HG02678 (cell line): ENCODE data around the gene CNOT6.

ENCODE experiments used
- ATAC-seq: cut with Tn5 transposase; IDR thresholded peaks from one replicate; pipeline ENCODE4 v1.9.1; 2021; ENCODE audit warnings: mild to moderate bottlenecking, moderate library complexity; ENCODE audit not compliant: unreplicated experiment

CNOT6 gene

DNA sequence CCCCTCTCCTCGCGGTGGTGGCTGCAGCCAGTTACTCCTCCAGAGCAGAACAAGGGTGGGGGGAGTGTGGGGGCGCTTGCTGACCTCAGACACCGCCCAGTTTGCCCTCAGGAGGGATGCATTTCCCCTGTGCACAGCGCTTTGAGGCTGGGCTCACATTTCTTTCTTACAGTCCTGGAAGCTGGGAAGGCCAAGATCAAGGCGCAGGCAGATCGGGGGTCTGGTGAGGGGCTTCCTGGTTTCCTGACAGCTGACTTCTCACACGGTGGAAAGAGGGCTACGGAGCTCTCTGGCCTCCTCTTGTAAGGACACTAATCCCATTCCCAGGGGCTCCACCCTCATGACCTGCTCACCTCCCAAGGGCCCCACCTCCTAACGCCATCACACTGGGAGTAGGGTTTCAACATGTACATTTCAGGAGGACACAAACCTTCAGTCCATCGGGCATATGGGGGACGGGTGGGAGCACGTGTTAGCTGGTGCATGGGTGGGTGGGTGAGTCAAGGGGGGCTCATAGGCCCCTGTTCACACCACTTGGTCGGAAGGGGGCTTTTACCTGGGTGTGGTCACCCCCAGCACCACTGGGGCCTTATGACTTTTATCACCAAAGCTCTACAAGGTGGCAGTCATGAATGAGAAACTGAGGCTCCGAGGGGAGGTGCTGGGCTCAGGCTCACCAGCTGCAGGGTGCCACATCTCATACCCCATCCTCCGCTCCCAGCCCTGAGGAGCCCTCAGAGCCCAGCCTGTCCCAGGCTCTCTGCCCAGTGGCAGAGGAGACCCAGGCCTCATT, 104.8 kb downstream of the CNOT6 start:
- ATAC-seq = no peak

DNA sequence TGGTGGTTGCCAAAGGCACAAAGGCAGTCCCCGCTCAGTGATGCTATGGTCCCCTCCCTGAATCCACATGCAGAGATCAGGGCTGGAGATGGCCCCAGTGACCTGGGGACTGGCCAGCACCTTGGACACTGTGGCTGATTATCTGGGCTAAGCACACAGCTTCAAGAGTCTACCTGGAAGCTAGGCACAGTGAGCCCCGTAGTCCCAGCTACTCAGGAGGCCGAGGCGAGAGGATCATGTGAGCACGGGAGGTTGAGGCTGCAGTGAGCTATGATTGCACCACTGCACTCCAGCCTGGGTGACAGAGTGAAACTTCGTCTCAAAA, 105.4 kb downstream of the CNOT6 start:
- ATAC-seq = no peak

DNA sequence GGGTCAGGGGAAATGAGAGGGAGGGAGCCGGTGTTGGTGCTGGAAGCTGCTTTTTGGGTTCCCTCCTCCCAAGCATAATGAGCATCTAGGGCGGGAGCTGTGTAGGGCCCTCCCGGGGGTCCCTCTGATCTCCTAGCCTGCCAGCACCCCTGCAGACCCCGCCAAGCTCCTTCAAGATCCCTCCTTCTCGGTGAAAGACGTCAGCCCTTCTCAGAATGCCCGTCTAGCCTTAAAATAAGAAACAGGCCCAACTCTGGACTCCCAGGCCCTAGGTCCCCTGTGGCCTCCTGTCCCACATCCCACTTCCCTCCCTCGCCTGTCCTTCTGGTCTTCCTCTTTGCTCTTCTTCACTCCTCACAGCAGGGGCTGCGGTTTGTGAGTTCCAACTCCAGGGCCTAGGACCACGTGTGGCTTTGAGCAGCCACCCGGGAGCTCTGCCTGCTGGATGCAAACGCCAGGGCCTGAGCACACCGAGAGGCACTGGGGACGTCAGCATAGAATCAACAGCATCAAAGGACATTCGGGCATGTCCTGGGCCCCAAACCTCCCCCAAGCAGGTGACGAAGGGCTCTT, 105.9 kb downstream of the CNOT6 start:
- no peak for ATAC-seq

DNA sequence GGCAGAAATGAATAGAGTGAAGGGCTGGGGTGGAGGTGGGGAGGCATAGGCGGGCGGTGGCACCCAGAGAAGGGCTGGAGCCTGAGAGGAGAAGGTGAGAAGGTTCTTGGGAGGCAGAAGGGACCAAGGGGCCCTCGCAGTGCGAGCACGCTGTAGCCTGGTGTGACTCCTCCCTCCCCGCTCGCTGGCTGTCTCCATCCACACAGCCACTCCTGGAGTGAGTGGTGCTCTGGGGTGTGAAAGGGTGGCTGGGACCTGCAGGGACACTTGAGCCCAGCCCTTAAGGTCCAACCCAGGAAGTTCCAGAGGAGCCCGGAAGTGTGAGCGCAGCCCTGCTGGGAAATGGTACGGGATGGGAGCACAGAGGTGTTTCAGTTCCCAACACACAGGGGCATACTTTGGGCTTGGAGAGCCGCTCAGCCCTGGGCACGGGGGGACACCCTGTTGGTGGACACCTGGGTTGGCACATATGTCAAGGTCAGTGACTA, 106.4 kb downstream of the CNOT6 start:
- ATAC-seq = no peak

DNA sequence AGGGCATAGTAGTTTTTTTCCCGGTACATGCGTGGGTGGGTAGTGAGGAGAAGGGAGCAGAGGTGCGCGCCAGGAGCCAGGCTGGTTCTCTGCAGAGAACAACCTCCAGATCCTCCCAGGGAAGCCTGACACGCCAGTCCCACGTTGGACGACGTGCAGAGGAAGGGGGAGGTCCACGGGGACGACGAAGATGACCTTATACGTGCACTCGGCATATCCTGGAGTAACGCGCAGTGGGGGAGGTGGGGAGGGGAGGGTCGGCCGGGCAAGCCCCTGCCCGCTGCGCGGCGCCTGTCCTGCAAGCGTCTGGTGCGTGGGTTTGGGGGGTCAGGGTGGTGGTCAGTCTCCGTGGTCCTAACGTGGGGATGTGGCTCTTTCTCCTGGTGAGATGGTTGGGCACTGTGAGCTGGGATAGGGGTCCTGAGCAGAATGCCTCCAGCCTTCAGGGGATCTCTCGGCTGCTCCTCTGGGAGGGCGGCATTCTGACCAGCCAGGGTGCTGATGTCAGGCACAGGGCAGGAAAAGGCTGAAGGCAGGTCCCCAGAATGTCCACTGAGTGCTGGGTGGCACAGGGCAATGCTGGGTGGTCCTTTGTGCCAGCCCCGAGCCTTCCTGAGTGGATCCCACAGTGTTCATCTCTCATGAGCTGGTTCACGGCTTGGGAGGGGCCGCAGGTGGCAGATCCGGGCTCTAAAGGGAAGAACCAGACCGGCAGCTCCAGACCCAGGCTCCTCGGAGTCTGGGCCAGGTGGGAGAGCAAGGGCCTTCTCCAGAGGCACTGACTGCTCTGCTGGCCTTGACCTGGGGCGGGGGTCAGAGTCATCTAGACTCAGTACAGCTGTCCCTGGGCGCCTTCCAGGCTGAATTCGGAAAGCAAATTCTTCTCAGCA, 107.7 kb downstream of the CNOT6 start:
- ATAC-seq = no peak

DNA sequence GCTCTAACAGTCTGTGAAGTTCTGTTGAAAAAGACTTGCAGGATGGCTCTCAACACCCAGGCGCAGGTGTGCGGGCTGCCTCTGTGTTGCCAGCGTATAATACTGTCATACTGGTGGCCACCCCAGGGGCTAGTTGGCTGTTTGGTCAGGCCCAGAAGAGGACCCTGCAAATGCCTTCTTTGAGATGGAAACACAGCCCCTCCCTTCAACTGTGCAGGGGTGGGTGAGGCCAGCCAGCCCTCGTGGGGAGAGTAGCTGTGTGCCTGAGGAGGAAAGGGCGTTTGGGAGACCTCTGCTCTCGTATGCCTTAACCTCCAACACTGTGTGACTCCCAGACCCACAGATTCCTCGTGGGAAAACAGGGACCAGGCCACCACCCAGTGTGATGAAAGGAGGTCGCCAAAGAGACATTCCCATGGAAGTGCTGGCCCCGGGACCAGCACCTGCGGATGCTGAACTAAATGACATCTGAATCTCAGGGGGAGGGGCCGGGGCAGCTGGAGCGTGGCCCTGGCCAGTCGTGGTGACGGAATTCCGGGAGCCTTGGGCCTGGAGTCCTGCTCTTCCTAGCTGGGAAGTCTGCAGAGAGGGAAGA, 108.4 kb downstream of the CNOT6 start:
- no peak for ATAC-seq

DNA sequence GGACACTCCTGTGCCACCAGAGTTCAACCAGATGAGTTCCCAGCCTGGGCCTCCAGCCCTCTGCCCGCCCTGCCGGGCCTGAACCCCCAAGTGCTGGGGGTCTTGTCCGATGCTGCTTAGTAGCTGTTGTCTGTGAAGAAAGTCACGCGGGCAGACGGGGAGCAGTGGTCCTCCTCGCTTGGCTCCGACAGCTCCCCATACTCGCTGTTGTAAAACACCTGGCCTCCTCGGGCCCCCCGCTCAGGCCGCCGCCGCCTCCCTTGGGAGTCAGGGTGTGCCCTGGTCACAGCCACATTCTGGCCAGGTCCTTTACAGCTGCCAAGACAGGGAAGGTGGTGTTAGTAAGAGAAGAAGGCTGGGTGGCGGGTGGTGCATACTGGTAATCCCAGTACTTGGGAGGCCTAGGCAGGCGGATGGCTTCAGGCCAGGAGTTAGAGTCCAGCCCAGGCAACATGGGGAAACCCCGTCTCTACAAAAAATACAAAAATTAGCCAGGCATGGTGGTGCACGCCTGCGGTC, 109.0 kb downstream of the CNOT6 start:
- no peak for ATAC-seq

DNA sequence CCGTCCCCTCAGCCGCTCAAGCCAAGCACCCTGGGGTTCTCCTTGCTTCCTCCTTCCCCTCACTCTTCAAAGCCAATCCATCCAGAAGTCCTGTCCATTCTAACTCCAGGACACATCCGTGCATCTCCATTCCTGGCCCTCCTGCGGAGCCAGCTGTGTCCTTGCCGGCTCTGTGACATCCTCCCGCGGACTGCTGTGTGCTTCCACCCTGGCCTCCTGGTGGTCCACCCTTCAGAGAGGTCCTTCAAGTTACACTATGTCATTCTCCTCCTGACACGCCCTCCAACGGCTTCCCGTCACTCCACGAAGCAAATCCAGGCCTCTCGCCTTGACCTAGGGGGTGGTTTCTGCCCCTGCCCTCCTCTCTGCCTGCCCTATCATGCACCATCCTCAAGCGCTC, 110.1 kb downstream of the CNOT6 start:
- no peak for ATAC-seq

DNA sequence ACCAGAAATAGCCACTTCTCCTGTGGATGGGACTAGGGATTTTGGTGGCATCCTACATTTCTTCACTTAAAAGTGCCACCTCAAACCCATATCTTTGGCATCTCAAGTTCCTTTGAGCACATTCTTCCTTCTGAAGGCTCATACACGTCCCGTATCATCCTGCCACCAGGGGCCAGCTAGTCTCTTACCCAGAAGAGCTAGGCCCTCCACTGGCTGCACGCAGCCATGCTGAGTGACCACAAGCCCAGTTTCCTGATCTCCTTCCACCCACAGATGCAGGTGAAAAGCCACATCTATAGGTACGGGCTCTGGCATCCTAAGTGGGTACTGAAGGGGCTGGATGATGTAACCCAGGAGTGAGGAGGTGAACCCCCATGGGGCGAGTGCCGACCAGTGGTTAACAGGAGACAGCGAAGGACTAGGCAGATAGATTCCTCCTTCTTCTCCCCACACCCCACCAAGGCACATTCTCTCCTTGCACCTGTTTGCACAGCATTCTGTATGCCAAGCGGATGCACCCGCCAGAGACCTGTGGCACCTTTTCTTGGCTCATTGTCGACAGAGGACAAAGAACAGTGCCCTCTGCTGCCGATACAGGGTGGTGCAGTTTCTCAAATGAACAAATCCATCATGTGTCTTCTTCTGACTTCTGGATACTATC, 111.5 kb downstream of the CNOT6 start:
- ATAC-seq = no peak

DNA sequence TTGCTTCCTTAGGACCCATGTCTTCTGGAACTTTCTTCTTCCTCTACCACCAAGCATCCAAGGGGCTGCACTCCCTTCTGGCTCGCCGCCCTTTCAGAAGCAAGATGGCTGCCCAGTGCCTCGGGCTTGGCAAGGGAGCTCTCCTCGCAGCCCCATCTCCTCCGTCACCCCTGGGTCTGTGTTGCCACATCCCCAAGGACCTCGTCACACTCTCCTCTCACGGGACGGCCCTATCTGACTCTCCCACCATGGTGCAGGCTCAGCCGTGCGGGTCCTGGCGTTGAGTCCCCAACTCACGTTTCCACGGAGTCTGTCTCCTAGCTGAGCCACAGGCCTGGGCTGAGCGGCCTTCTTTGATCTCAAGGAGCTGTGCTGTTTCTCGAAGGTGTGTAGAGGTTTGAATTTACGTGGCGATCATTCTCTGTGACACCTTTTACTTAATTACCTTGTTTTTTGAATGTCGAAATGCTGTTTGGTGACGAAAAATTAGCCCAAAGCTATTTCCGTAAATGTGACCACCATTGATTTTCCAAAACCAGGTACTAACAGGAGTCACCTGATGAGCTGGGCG, 112.1 kb downstream of the CNOT6 start:
- ATAC-seq = no peak

DNA sequence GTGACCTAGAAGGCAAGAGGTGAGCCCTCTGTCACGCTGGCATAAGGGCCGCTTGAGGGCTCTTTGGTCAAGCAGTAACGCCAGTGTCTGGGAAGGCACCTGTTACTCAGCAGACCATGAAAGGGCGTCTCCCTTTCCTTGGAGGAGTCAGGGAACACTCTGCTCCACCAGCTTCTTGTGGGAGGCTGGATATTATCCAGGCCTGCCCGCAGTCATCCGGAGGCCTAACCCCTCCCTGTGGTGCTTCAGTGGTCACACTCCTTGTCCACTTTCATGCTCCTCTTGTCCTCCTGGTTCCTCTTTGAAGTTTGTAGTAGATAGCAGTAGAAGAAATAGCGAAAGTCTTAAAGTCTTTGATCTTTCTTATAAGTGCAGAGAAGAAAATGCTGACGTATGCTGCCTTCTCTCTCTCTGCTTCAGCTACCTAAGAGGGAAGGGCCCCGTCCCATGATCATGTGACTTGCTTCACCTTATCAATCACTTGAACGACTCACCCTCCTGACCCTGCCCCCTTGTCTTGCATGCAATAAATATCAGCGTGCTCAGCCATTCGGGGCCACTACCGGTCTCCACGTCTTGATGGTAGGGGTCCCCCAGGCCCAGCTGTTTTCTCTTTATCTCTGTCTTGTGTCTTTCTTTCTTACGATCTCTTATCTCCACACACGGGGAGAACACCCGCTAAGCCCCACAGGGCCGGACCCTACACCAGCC, 113.8 kb downstream of the CNOT6 start:
- no peak for ATAC-seq

DNA sequence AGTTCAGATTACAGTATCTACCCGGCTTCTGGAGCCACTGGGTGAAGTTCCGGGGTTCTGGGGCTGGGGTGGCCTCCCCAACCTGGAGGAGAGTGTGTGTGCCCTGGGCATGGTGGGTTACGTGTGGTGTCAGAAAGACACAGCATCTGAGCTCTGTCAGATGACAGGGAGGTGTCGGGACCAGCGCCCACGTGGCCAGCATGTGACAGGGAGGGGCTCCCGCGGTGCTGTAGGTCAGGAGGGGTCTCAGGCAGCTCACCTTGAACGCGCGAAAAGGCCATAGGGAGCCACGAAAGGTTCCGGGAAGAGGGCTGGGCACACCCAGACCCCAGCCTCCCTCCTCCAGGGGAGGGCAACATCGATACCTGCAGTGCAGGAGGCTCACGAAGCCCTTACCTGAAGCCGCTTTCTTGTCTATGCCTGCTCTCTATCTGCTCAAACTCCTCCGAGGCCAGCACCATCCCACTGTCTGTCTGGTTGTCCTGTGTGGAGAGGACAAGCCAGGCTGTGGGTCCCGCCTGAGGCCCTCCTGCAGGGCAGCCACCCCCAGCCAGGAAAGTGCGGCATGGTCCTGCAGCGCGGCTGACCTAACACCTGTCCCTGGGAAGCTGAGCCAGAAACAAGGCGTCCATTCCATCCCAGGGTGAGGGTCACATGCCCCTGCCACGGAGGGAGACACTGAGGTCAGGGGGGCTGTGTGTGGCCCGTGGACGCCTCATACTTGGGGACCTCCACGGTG, 114.6 kb downstream of the CNOT6 start:
- ATAC-seq = no peak

DNA sequence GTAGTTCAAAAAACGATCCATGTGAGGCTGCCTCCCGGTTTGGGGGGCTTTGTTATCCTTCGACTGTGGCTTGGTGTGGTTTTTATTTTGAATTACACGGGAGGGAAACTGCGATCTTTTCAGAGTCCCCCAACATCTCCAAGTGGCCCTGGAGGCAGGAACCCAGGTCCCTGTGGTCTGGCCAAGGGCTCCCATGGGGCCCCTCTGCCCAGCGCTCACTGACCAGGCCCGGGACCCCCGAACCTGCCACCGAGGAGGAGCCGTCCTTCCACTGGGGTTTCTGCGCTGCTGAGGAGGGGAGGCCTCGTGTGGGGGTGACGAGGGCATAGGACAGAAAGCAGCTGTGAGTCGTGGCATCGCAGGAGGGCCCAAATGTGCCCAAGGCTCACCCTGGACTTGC, 115.2 kb downstream of the CNOT6 start:
- ATAC-seq = no peak

DNA sequence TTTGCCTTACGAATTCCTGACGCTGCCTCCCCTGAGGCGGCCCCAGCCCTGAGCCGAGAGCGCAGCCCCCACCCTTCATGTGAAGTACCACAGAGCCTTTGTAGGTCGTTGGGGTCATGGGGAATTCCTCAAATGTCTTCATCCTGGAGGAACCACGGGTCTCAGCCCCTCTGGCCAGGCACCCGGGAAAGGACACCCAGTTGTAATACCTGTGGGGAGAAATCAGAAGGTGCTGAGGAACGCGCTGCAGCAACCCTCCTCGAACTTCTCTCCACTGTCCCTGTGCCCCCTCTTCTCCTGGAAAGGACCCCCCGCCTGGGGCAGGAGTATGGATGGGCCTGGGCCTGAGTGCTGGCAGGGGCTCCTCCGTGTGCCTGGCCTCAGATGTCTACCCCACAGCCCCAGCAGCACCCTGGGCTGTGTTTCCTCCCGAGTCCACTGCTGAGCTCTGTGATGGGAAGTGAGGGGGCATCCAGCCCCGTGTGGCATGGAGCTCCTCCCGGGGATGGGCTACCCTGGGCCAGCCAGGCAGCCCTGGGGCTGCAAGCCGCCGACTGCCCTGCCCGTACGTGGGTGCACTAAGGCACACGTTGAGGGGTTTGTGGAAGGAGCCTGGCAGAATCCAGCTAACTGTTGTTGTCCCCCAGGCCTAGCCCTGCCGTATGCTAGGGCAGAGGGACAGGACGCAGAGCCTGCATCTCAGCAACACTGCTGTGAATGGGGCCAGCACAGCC, 115.8 kb downstream of the CNOT6 start:
- ATAC-seq = no peak

DNA sequence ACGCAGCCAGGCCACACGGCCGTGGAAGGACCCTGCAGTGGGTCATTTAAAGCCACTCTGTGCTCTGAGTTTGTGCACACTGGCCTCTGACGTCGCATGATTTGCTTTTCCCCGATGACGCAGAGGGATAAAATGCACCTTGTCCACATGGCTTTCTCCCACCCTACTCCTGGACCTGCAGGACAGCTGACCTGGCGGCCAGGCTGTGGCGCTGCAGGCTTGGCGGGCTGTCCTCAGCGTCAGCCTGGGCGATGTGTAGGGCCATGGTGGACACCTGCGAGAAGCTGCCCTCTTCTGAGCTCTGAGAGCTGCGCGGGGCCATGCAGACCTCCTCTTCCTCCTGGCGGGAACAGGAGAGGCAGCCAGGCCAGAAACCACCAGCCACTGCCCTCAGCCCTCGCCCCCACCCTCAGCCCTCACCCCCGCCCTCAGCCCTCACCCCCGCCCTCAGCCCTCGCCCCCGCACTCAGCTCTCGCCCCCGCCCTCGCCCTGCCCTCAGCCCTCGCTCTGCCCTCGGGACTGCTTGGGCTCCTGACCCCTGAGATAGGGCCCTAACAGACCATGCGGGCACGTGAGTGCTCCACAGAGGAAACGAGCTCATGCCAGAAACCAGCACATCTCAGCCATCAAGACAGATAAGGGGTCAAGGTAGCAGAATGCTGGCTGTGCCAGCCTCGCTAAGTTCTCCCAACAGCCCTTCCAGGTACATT, 117.1 kb downstream of the CNOT6 start:
- no peak for ATAC-seq

DNA sequence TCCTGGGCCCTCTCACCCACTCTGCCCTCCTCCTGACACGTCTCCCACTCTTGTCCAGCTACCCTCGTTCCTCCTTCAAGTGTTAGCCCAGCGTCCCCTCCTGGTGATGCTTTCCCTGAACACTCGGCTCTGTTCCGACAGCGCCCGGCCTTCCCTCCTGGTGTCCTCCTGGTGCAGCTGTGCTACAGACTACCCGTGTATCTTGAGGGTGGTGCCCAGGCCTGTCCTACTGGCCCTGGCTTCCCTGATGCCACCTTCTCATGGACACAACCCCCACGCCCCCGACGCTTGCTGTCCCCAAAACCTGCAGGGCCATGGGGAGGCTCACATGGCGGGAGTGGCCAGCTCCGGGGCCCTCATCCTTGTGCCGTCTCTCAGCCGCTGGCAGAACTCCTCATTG, 118.5 kb downstream of the CNOT6 start:
- ATAC-seq = no peak

DNA sequence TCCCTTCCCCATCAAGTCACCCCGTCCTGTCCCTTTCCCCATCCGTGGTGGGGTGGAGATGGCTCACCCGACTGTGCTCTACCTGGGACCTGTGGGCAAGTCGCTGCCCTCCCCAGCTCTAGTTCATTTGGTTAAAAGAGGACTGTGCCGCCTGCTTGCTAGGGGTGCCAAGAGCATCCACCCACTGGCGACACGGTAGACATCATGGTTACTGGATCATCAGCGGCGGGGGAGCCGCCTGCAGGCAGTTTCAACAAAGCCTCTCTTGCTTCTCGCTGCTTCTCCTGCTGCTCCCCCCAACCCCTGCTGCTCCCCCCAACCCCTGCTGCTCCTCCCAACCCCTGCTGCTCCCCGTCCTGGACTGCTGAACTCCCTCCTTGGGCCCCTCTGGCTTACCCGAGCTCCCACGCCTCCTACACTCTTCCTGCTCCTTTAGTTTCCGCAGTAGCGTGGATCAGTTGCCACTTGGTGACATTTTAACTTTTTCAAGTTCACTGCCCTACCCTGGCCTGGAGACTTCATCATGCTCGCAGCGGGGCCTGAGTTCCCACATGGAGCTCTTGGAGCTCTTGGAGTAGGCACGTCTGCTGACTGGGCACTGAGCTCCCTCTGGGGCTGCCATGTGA, 119.1 kb downstream of the CNOT6 start:
- no peak for ATAC-seq
